ENCODE data around the gene SLC25A27.
A peak's percentile ranks its signal among the peaks of the same experiment; 100 is the strongest.
"Not testable (repeated sequence)": the region's sequence is repeated elsewhere in the genome, so short reads cannot be mapped to it uniquely, and the experiment has no call there.

SLC25A27 gene

GRCh38 chr6:46637933-46638332 lies 14.8 kb upstream of the SLC25A27 start:
- Mint-ChIP-seq H3K27ac (no peak overlapping the region), H3K4me3 (no peak overlapping the region), H3K9me3 (no peaks in the 10 kb centered on the region), H3K27me3 (peaks cover 6% of the 10 kb centered on the region), H3K36me3 (no peaks in the 10 kb centered on the region), H3K4me1 (no peaks in the 10 kb centered on the region)
- DNase-seq: no peak
- CTCF ChIA-PET: no interaction called here

GRCh38 chr6:46638650-46639049 lies 14.1 kb upstream of the SLC25A27 start:
- Mint-ChIP-seq H3K36me3 (no peaks in the 10 kb centered on the region), H3K9me3 (no peaks in the 10 kb centered on the region), H3K27ac (no peak overlapping the region), H3K4me3 (no peak overlapping the region), H3K4me1 (no peaks in the 10 kb centered on the region), H3K27me3 (peaks cover 6% of the 10 kb centered on the region)
- CTCF ChIA-PET: no interaction called here
- no peak for DNase-seq

GRCh38 chr6:46642928-46643751 lies 9.6 kb upstream of the SLC25A27 start:
- no peak overlapping the region for H3K27ac Mint-ChIP-seq
- CTCF ChIA-PET: no interaction called here

DNA sequence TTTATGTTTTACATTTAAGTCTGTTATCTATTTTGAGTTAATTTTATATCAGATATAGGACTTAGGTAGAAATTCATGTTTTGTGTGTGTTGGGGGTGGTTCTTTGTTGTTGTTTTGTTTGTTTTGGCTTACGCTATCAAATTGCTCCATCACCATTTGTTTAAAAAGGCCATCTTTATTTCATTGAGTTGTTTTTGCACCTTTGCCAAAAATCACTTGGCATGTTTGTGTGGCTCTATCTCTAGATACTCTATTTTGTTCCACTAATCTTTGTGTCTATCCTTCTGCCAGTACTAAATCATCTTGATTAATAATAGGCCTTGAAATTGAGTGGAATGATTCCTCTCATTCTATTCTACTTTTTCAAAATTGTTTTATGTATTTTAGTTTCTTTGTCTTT lies 7.5 kb upstream of the SLC25A27 start:
- Mint-ChIP-seq H3K27ac (no peak overlapping the region), H3K4me3 (no peak overlapping the region), H3K4me1 (no peaks in the 10 kb centered on the region), H3K9me3 (no peaks in the 10 kb centered on the region), H3K27me3 (peaks cover 8% of the 10 kb centered on the region), H3K36me3 (no peaks in the 10 kb centered on the region)
- CTCF ChIA-PET: no interaction called here
- no peak for DNase-seq

More at GRCh38 chr6:46642928-46643751, 9.6 kb upstream of the SLC25A27 start:
- Mint-ChIP-seq H3K36me3 (no peaks in the 10 kb centered on the region), H3K4me3 (no peak overlapping the region), H3K27me3 (peaks cover 6% of the 10 kb centered on the region), H3K4me1 (no peaks in the 10 kb centered on the region), H3K9me3 (no peaks in the 10 kb centered on the region)
- DNase-seq: no peak

GRCh38 chr6:46648108-46648507 lies 4.7 kb upstream of the SLC25A27 start:
- CTCF ChIA-PET, DNase-seq, H3K4me3 Mint-ChIP-seq, H3K27ac Mint-ChIP-seq, H3K36me3 Mint-ChIP-seq, H3K9me3 Mint-ChIP-seq: not testable (repeated sequence)
- H3K27me3 Mint-ChIP-seq: peaks cover 20% of the 10 kb centered on the region
- H3K4me1 Mint-ChIP-seq: peaks cover 11% of the 10 kb centered on the region

GRCh38 chr6:46648869-46649492 lies 3.8 kb upstream of the SLC25A27 start:
- H3K36me3 Mint-ChIP-seq: no peaks in the 10 kb centered on the region
- no peak for DNase-seq
- peaks cover 23% of the 10 kb centered on the region for H3K27me3 Mint-ChIP-seq
- H3K4me1 Mint-ChIP-seq: peaks cover 15% of the 10 kb centered on the region
- no peak overlapping the region for H3K4me3 Mint-ChIP-seq
- CTCF ChIA-PET: no interaction called here
- H3K9me3 Mint-ChIP-seq: no peaks in the 10 kb centered on the region
- no peak overlapping the region for H3K27ac Mint-ChIP-seq

GRCh38 chr6:46651006-46651405 lies 1.8 kb upstream of the SLC25A27 start:
- Mint-ChIP-seq H3K4me3 (no peak overlapping the region), H3K9me3 (no peaks in the 10 kb centered on the region), H3K27ac (no peak overlapping the region), H3K36me3 (no peaks in the 10 kb centered on the region), H3K4me1 (peaks cover 15% of the 10 kb centered on the region), H3K27me3 (peaks cover 28% of the 10 kb centered on the region)
- DNase-seq: no peak
- CTCF ChIA-PET: no interaction called here

DNA sequence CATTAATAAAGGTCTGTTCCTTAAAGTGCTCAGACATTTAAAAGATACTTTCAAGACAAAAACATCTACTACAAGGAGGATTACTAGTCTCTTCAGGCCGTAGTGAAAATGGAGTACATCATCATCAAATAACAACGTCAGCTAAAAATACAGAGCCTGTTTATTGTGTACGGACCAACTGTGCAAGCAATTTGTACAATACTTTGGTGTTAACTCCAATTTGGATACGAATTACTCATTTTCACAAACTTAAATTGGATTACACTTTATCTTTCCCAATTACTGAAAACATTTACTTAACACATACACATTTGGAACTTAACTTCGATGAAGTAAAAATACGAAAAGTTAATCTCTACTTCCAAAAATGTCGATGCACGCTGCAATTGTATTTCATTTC lies 959 bp upstream of the SLC25A27 start:
- H3K27me3 Mint-ChIP-seq: peaks cover 28% of the 10 kb centered on the region
- CTCF ChIA-PET: no interaction called here
- peaks cover 15% of the 10 kb centered on the region for H3K4me1 Mint-ChIP-seq
- no peaks in the 10 kb centered on the region for H3K36me3 Mint-ChIP-seq
- H3K4me3 Mint-ChIP-seq: peak overlapping the region; percentile 68
- DNase-seq: no peak
- H3K9me3 Mint-ChIP-seq: no peaks in the 10 kb centered on the region
- no peak overlapping the region for H3K27ac Mint-ChIP-seq

DNA sequence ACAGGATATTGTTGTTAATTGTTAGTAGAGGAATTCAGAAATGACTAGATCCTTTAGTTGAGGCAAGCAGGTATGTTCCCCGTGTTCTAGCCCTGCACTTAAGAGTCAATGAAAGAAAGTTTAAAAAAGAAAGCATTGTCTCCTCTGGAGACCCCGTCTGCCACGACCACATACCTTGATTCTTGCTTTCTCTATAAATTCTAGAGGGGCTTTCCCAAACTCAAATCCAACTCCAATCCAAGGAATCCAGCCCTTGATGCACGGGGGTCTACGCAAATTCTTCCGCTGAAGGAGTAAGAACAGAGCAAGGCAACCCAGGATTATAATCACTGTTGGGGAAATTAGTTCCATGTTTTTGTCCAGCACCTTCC lies 558 bp upstream of the SLC25A27 start:
- H3K9me3 Mint-ChIP-seq: no peaks in the 10 kb centered on the region
- DNase-seq: no peak
- H3K27ac Mint-ChIP-seq: no peak overlapping the region
- no peaks in the 10 kb centered on the region for H3K36me3 Mint-ChIP-seq
- peaks cover 15% of the 10 kb centered on the region for H3K4me1 Mint-ChIP-seq
- H3K27me3 Mint-ChIP-seq: peaks cover 28% of the 10 kb centered on the region
- CTCF ChIA-PET: no interaction called here
- H3K4me3 Mint-ChIP-seq: peak overlapping the region; percentile 68

GRCh38 chr6:46653439-46654195 lies 842 bp downstream of the SLC25A27 start:
- CTCF ChIA-PET: no interaction called here
- H3K36me3 Mint-ChIP-seq: no peaks in the 10 kb centered on the region
- H3K27ac Mint-ChIP-seq: no peak overlapping the region
- no peaks in the 10 kb centered on the region for H3K9me3 Mint-ChIP-seq
- DNase-seq: no peak
- peak overlapping the region; percentile 68 for H3K4me3 Mint-ChIP-seq
- H3K27me3 Mint-ChIP-seq: peaks cover 28% of the 10 kb centered on the region
- H3K4me1 Mint-ChIP-seq: peaks cover 15% of the 10 kb centered on the region

- no peak overlapping the region for H3K27ac Mint-ChIP-seq
- no peak overlapping the region for H3K4me3 Mint-ChIP-seq
- H3K36me3 Mint-ChIP-seq: no peaks in the 10 kb centered on the region
- H3K4me1 Mint-ChIP-seq: peaks cover 15% of the 10 kb centered on the region
- no peak for DNase-seq
- CTCF ChIA-PET: interaction anchor here (0.7 kb wide), 1 partner anchor 23 kb away, joined by 3 read pairs; no protein-coding TSS in a partner anchor
- no peaks in the 10 kb centered on the region for H3K9me3 Mint-ChIP-seq
- H3K27me3 Mint-ChIP-seq: peaks cover 19% of the 10 kb centered on the region
Measured at GRCh38 chr6:46655803-46656202, 3.0 kb downstream of the SLC25A27 start.

DNA sequence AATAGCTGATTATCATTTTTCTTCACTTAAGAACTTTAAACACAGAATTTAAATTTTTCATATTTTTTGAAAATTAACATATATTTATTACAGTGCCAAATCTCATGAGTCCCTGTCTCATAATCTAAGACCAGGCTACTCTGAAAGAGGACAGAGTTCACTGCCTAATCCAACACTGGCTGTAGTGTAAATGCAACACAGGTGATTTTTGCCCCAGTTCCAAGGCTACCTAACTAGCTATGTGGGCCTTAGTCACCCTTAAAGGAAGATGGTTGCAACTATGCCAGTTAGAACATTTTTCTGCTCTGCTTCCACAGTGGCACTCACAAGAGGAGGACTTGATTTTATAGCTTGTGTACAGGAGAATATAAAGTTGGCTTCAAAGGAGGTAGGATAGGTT lies 4.9 kb downstream of the SLC25A27 start:
- CTCF ChIA-PET: no interaction called here
- H3K9me3 Mint-ChIP-seq: no peaks in the 10 kb centered on the region

DNA sequence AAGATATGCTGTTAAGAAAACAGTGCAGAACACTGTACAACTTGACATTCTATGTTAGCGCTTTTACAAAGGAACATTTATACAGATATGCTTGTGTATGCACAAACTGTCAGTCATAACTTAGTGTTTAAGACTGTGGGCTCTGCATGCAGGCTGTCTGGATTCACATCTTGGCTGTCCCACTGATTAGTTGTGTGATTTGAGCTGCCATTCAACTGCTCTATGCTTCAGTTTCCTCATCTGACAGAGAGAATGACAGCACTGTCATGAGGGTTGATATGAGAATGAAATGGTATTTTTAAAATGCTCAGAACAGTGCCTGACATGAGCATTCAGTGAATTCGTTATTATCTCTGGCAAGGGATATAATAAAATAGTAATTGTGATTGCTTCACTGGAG lies 8.7 kb downstream of the SLC25A27 start:
- Mint-ChIP-seq H3K27ac (no peak overlapping the region), H3K4me1 (no peaks in the 10 kb centered on the region), H3K36me3 (no peaks in the 10 kb centered on the region), H3K27me3 (no peaks in the 10 kb centered on the region), H3K9me3 (no peaks in the 10 kb centered on the region), H3K4me3 (no peak overlapping the region)
- CTCF ChIA-PET: interaction anchor here (0.6 kb wide), 1 partner anchor 48 kb away, joined by 3 read pairs; no protein-coding TSS in a partner anchor
- no peak for DNase-seq

More for the DNA sequence above, 4.9 kb downstream of the SLC25A27 start:
- no peak overlapping the region for H3K27ac Mint-ChIP-seq
- H3K4me3 Mint-ChIP-seq: no peak overlapping the region
- no peak for DNase-seq
- peaks cover 7% of the 10 kb centered on the region for H3K4me1 Mint-ChIP-seq
- peaks cover 13% of the 10 kb centered on the region for H3K27me3 Mint-ChIP-seq
- H3K36me3 Mint-ChIP-seq: no peaks in the 10 kb centered on the region

GRCh38 chr6:46667377-46667776 lies 14.6 kb downstream of the SLC25A27 start:
- Mint-ChIP-seq H3K4me1 (no peaks in the 10 kb centered on the region), H3K27ac (no peak overlapping the region), H3K4me3 (no peak overlapping the region), H3K9me3 (no peaks in the 10 kb centered on the region), H3K36me3 (no peaks in the 10 kb centered on the region), H3K27me3 (no peaks in the 10 kb centered on the region)
- CTCF ChIA-PET: no interaction called here
- no peak for DNase-seq

Data from activated naive CD4-positive, alpha-beta T cell treated with anti-CD3 and anti-CD28 coated beads, Interleukin-2, amount 10 ng/mL, durations not matched to agents 7 days and 5 days (primary cell).